M059J (cell line): ENCODE measurements around the gene MAP3K4. TPM values are rescaled to one million over a fixed set of nuclear protein-coding genes. Genes with fewer than 3 reads are reported as not detected.

Experiments
- DNase-seq: peaks from one replicate; pipeline ENCODE4 v3.0.0-alpha.2; 2012; ENCODE audit warnings: low read depth
- total RNA-seq: library from RNA; depleted of rRNA; stranded (reverse); fragments of >200 nt; shearing (Covaris generic); gene quantifications from 2 replicates; pipeline ENCODE4 v1.2.3, GENCODE V29; 2014

Gene MAP3K4
- total RNA-seq, 1 experiment from 2014 or later, result 26.7 TPM

GRCh38 chr6:161000632-161001031 lies 9.1 kb downstream of the MAP3K4 start:
- DNase-seq, result no peak

GRCh38 chr6:161001421-161001820 lies 9.9 kb downstream of the MAP3K4 start:
- no peak for DNase-seq

- DNase-seq, result no peak
Measured at GRCh38 chr6:161003336-161003735, 11.8 kb downstream of the MAP3K4 start.

GRCh38 chr6:161008245-161008644 lies 16.7 kb downstream of the MAP3K4 start:
- DNase-seq, result no peak

- DNase-seq, result no peak
Measured at GRCh38 chr6:161009991-161010390, 18.4 kb downstream of the MAP3K4 start.

GRCh38 chr6:161010418-161010817 lies 18.8 kb downstream of the MAP3K4 start:
- DNase-seq, result peak; percentile 62

- no peak for DNase-seq
Measured at GRCh38 chr6:161011492-161012480, 20.2 kb downstream of the MAP3K4 start.

- DNase-seq, result no peak
Measured at GRCh38 chr6:161013695-161014094, 22.1 kb downstream of the MAP3K4 start.

GRCh38 chr6:161017766-161018564 lies 26.4 kb downstream of the MAP3K4 start:
- DNase-seq, result no peak

GRCh38 chr6:161019324-161019839 lies 27.8 kb downstream of the MAP3K4 start:
- DNase-seq, result no peak

- DNase-seq, result no peak
Measured at GRCh38 chr6:161021543-161021942, 30.0 kb downstream of the MAP3K4 start.

GRCh38 chr6:161021998-161022743 lies 30.6 kb downstream of the MAP3K4 start:
- no peak for DNase-seq

GRCh38 chr6:161023316-161023715 lies 31.7 kb downstream of the MAP3K4 start:
- DNase-seq, result peak; percentile 12

GRCh38 chr6:161024364-161024920 lies 32.9 kb downstream of the MAP3K4 start:
- DNase-seq, result no peak

GRCh38 chr6:161027385-161027784 lies 35.8 kb downstream of the MAP3K4 start:
- DNase-seq, result no peak

- DNase-seq, result peak; percentile 83
Measured at GRCh38 chr6:161029195-161029809, 37.7 kb downstream of the MAP3K4 start.

- peak; percentile 72 for DNase-seq
Measured at GRCh38 chr6:161031721-161032495, 40.3 kb downstream of the MAP3K4 start.

GRCh38 chr6:161033667-161034066 lies 42.1 kb downstream of the MAP3K4 start:
- no peak for DNase-seq

- DNase-seq, result no peak
Measured at GRCh38 chr6:161035182-161035980, 43.8 kb downstream of the MAP3K4 start.
